GM18502 (cell line): Measurements from ENCODE around the gene SOCS1.
"Not testable (repeated sequence)": the region's sequence is repeated elsewhere in the genome, so short reads cannot be mapped to it uniquely, and the experiment has no call there.

Source experiments
- ATAC-seq: cut with Tn5 transposase; IDR thresholded peaks from one replicate; pipeline ENCODE4 v1.9.1; 2021; ENCODE audit warnings: mild to moderate bottlenecking; ENCODE audit not compliant: unreplicated experiment, poor library complexity

The SOCS1 gene

GRCh38 chr16:11255737-11256660 lies at the start of gene SOCS1:
Gene SOCS1, minus strand, starts transcription at chr16:11256204. Its CDS starts 726 bp downstream, at chr16:11255478.
- ATAC-seq, result peak; percentile 53

DNA sequence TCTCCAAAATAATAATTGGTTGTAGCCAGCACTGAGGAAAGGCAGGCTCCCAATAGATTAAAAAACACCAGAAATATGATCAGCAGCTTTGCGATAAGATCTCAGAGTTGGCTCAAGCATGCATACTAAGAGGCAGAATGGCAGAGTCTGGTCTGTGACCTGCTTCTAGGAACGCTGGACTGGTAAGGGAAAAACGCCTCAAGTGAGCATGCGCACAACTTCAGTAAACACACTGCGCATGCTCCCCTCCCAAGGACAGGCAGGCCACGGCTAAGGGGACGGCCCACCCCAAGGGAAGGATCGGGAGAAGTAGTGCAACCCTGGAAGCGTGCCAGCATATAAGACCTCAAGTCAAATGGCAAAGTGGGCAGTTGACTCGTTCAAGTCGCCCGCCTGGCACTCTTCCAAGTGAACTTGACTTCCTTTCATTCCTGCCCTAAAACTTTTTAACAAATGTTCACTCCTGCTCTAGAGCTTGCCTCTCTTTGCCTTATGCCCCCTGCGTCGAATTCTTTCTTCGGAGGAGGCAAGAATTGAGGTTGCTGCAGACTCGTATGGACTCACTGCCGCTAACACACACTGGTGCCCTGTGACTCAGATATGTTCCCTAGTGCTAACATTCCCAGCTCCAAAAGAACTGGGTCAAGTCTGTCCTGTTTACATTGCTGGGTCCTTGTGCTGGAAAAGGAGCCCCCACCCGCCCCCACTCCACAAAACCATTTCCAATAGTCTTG lies 47.6 kb upstream of the SOCS1 start:
- no peak for ATAC-seq

DNA sequence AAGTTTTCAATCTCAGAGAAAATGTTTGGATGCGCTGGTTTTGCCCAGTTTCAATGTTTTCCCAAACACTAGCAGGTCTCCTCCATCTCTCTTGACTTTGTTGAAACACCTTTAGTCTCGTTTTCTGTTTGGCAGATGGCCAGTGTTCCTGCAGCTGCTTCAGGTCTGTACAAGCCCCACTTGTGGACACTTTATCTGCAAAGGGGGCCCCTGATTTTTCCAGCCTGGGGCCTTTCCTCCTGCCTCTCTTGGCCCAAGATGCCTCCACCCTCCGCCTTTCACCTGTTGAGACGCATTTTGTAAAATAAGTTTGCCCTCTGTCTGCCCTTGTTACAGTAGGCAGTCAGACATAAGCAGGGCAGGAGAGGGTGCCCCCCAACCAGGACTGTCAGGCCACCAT lies 47.0 kb upstream of the SOCS1 start:
- no peak for ATAC-seq

DNA sequence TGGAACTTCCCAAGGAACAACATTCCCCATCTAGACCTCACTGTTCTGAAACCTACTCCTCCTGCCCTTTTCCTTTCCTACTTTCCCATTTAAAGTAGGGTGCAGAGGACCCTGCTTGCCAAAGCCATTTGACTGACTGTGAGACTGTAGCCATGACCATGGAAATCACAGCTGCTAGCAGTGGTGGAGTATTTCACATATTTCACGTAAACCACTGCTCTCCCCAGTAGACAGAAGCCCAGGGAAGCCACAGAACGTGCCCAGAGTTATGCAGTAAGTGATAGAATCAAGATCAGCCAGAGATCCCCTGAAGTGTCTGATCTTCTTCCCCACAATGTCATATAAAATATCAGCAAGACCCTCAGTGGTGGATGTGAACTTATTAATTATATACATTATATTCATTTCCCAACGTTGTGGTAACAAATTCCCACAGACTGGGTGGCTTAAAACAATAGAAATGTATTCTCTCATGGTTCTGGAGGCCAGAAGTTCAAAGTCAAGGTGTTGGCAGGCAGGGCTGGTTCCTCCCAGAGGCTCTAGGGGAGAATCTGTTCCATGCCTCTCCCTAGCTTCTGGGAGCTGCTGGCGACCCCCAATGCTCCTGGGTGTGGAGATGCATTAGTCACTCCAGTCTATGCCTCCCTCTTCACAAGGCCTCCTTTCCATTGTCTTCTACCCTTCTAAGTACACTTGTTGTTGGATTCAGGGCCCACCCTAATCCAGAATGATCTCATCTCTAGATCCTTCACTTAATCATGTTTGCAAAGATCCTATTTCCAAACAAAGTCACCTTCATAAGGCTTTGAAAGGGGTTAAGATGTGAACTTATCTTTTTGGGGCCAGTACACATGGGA lies 45.9 kb upstream of the SOCS1 start:
- no peak for ATAC-seq

DNA sequence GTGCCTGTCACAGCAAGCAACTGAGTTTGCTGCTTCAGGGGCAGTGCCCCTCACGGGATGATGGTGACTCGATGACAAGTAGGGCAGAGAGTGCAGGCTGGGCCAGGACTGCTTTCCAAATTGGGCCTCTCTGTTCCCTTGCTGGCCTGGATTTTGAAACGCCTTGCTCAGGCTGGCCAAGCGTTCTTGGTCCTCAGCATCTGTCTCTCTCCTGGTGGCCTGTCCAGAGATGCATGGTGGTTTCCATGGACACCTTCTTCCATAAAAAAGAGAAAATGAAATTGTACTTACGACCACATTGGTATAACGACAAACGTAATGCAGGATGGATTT lies 44.5 kb upstream of the SOCS1 start:
- ATAC-seq, result no peak

DNA sequence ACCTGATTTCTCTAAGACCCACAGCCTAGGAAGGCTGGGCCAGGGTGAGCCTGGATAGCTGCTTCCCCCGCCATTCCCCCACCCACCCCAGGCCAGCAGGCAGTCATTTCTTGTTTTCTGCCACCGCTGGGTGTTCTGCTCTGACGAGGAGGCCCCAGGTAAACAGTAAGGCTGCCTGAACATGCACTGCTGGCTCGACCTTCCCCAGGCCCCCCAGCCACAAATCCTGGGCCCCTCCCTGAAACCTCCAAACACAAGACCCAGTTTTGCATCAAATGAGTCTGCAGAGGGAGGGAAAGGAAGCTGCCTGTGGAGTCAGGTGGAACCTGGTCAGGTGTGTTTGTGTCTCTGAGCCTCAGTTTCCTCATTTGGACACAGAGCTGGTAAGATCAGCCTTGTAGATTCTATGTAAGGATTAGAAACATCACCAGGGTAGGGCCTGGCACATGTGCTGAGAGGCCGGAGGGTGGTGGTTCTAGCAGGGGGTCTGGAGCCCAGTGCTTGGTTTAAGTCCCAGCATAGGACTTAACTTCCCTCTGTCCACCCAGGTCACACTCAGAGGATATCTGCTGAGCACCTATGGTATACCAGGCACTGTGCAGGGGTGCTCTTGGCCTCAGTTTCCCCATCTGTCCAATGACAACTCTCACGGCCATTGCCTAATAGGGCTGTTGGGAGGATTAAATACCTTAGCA lies 44.0 kb upstream of the SOCS1 start:
- ATAC-seq, result no peak

DNA sequence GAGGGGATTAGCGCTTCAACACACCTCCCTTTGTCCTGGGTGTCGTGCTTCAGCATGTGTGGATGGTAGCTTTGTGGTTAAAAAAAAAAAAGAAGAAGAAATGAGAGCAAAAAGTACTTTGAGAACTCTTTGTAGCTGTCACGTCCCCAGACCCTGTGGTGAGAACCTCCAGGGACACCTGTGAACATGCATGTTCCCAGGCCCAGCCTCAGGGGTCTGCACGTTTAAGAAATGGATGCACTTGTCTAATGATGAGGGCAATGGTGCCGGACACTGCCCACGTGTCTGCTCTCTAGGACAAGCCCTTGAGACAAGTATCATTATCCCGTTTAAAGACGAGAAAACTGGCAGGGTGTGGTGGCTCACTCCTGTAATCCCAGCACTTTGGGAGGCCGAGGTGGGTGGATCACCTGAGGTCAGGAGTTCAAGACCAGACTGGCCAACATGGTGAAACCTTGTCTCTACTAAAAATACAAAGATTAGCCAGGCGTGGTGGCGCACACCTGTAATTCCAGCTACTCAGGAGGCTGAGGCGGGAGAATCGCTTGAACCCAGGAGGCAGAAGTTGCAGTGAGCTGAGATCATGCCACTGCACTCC lies 43.0 kb upstream of the SOCS1 start:
- ATAC-seq, result peak; percentile 39

DNA sequence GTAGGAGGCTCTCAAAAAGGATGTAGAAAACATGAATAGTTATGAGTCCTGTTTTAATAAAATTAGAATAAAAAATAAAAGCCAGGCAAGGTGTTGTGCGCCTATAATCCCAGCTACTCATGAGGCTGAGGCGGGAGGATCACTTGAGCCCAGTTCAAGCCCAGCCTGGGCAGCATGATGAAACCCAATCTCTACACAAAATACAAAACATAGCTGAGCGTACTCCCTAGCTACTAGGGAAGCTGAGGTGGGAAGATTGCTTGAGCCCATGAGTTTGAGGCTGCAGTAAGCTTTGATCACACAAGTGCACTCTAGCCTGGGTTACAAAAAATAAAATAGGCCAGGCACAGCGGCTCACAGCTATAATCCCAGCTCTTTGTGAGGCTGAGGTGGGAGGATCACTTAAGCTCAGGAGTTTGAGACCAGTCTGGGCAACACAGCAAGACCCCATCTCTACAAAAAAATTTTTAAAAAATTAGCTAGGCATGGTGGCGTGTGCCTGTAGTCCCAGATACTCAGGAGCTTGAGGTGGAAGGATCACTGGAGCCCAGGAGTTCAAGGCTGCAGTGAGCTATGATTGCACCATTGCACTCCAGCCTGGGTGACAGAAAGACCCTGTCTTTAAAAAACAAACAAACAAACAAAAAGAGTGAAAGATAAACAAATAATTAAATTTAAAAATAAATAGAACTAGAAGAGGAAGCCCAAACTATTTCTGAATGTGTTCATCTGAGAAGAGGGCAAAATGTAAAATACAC lies 42.3 kb upstream of the SOCS1 start:
- no peak for ATAC-seq

GRCh38 chr16:11297492-11298142 lies 41.6 kb upstream of the SOCS1 start:
- ATAC-seq, result peak; percentile 75

DNA sequence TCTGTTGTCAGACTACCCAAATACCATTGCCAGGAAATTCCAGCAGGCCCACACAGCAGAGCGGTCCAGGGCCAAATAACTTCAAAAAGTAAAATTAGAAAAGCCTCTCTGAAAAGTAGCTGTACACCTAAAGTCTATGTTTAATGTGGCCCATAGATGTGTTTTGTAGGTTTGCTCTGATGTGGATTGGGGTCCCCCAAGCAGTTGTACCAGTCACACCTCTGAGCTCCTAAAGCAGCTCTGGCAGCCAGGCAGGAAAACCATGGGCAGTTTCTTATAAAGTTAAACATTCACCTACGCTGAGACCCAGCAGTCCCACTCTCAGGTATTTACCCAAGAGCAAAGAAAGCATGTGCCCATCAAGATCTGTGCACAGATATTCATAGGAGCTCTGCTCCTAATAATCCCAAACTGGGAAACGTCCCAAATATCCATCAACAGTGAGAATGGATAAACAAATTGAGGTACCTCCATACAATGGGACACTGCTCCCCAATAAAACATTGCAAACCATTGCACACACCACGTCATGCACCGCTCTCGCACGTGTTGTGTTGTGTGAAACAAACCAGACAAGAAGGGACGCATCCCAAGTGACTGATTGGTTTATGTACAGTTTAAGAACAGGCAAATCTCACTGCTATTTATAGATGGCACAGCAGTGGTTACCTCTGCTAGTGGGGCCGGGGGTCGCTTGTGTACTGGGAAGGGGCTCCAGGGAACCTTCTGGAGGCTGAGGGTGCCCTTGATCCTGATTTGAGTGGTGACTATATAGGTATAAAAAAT lies 40.9 kb upstream of the SOCS1 start:
- peak; percentile 20 for ATAC-seq

GRCh38 chr16:11296351-11296705 lies 40.3 kb upstream of the SOCS1 start:
- ATAC-seq, result no peak

DNA sequence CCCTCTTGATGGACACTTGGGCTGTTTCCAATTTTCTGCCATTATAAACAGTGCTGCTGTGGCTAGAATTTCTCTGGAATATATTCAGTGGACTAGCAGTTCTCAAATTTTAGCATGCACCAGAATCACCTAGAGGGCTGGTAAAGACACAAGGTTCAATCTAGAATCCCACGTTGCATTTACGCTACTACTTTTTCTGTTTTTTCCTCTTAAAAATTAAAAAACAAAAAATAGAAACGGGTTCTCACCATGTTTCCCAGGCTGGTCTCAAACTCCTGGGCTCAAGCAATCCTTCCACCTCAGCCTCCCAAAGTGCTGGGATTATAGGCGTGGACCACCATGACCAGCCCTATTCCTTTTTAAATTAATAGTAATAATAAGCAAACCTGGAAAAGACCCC lies 39.7 kb upstream of the SOCS1 start:
- ATAC-seq, result no peak

GRCh38 chr16:11292076-11292748 lies 36.2 kb upstream of the SOCS1 start:
- no peak for ATAC-seq

GRCh38 chr16:11291091-11291703 lies 35.2 kb upstream of the SOCS1 start:
- no peak for ATAC-seq

GRCh38 chr16:11290102-11290893 lies 34.3 kb upstream of the SOCS1 start:
- ATAC-seq, result no peak

DNA sequence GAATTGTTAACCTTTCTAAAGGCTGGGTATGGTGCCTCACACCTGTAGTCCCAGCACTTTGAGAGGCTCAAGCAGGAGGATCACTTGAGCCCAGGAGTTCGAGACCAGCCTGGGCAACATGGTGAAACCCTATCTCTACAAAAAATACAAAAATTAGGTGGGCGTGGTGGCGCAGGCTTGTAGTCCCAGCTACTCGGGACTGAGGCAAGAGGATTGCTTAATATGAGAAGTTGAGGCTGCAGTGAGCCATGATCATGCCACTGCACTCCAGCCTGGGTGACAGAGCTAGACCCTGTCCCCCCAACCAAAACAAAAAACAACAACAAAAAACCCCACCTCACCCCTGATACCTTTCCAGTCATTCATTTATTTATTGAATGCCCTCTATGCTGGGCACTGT lies 33.7 kb upstream of the SOCS1 start:
- ATAC-seq, result not testable (repeated sequence)
